ENCODE measurements around the gene DHRS2. TPM values are rescaled to one million over a fixed set of nuclear protein-coding genes. Genes with fewer than 3 reads are reported as not detected.

DHRS2 gene
- total RNA-seq, 1 experiment from 2014 or later, result 21.3 TPM

DNA sequence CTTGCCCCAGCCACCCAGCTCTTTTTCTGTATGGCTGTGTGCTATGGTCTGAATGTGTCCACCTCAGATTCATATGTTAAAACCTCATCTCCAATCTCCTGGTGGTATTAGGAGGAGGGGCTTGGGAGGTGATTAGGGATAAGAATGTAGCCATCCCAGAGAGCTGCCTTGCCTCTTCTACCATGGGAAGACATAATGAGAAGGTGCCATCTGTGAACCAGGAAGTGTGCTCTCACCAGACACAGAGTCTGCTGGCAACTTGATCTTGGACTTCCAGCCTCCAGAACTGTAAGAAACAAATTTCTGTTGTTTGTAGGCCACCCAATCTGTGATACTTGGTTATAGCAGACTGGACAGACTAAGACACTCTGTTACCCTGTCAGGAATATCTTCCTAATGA, 34.7 kb upstream of the DHRS2 start:
- POLR2A ChIA-PET, result no interaction called here
- no peaks in the 10 kb centered on the region for H3K27me3 ChIP-seq (replicated peaks; ENCODE audit: control insufficient read depth, insufficient read depth, low read length)
- intact Hi-C loops (cut with micrococcal nuclease; ENCODE audit: unreplicated experiment), result no loop called here
- TF ChIP-seq, protein P1, sequence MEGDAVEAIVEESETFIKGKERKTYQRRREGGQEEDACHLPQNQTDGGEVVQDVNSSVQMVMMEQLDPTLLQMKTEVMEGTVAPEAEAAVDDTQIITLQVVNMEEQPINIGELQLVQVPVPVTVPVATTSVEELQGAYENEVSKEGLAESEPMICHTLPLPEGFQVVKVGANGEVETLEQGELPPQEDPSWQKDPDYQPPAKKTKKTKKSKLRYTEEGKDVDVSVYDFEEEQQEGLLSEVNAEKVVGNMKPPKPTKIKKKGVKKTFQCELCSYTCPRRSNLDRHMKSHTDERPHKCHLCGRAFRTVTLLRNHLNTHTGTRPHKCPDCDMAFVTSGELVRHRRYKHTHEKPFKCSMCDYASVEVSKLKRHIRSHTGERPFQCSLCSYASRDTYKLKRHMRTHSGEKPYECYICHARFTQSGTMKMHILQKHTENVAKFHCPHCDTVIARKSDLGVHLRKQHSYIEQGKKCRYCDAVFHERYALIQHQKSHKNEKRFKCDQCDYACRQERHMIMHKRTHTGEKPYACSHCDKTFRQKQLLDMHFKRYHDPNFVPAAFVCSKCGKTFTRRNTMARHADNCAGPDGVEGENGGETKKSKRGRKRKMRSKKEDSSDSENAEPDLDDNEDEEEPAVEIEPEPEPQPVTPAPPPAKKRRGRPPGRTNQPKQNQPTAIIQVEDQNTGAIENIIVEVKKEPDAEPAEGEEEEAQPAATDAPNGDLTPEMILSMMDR (IDR thresholded peaks at IDR 0.05; ENCODE audit: insufficient read depth in 1 of 2, low read depth in 1 of 2, low read length in 1 of 2, severe bottlenecking in 1 of 2, unreplicated experiment in 1 of 2), result no peak
- Mint-ChIP-seq H3K27ac (ENCODE audit: unreplicated experiment) (no peak overlapping the region), H3K4me1 (ENCODE audit: low read depth, unreplicated experiment) (no peaks in the 10 kb centered on the region), H3K4me3 (ENCODE audit: unreplicated experiment) (no peak overlapping the region), H3K9me3 (ENCODE audit: unreplicated experiment) (no peaks in the 10 kb centered on the region), H3K36me3 (ENCODE audit: insufficient read depth, unreplicated experiment) (no peaks in the 10 kb centered on the region), H3K27me3 (ENCODE audit: insufficient read depth, unreplicated experiment) (no peaks in the 10 kb centered on the region)
- H3K36me3 ChIP-seq (ENCODE audit: control insufficient read depth, insufficient read depth, low read length), result no peaks in the 10 kb centered on the region
- no peaks in the 10 kb centered on the region for H3K9me3 ChIP-seq
- DNase-seq, result no peak
- peaks cover 3% of the 10 kb centered on the region; the same call in 1 of the 2 replicates for H3K4me1 ChIP-seq
- BruUV-seq (replicated peaks), result no TSS peak
- CTCF ChIA-PET, result no interaction called here
- no peak overlapping the region for H3K4me3 ChIP-seq (ENCODE audit: low read depth, low read length)

DNA sequence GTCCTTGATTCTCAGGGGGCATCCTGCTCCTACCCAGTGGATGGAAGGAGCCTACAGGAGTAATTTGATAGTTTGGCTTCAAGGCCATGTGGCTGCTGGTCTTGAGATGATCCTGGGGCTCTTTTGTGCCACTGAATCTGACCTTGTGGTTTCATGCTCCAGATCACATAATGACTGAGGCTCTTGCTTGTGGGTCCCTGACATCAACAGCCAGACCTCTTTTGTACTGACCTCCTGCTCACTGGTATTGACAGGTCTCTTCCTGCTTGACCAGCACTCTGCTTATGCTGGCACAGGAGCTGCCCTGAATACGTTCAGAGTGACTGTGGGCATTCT, 34.4 kb upstream of the DHRS2 start:
- H3K27me3 ChIP-seq (replicated peaks; ENCODE audit: control insufficient read depth, insufficient read depth, low read length), result no peaks in the 10 kb centered on the region
- BruUV-seq (replicated peaks), result no TSS peak
- Mint-ChIP-seq H3K9me3 (ENCODE audit: unreplicated experiment) (no peaks in the 10 kb centered on the region), H3K36me3 (ENCODE audit: insufficient read depth, unreplicated experiment) (no peaks in the 10 kb centered on the region), H3K27me3 (ENCODE audit: insufficient read depth, unreplicated experiment) (no peaks in the 10 kb centered on the region), H3K4me3 (ENCODE audit: unreplicated experiment) (no peak overlapping the region), H3K4me1 (ENCODE audit: low read depth, unreplicated experiment) (no peaks in the 10 kb centered on the region), H3K27ac (ENCODE audit: unreplicated experiment) (no peak overlapping the region)
- H3K9me3 ChIP-seq, result no peaks in the 10 kb centered on the region
- DNase-seq, result no peak
- peaks cover 3% of the 10 kb centered on the region; the same call in 1 of the 2 replicates for H3K4me1 ChIP-seq
- H3K36me3 ChIP-seq (ENCODE audit: control insufficient read depth, insufficient read depth, low read length), result no peaks in the 10 kb centered on the region
- ChIA-PET CTCF (no interaction called here), POLR2A (no interaction called here)
- H3K4me3 ChIP-seq (ENCODE audit: low read depth, low read length), result no peak overlapping the region
- intact Hi-C loops (cut with micrococcal nuclease; ENCODE audit: unreplicated experiment), result no loop called here
- TF ChIP-seq, protein P1 (IDR thresholded peaks at IDR 0.05; ENCODE audit: insufficient read depth in 1 of 2, low read depth in 1 of 2, low read length in 1 of 2, severe bottlenecking in 1 of 2, unreplicated experiment in 1 of 2), result no peak

DNA sequence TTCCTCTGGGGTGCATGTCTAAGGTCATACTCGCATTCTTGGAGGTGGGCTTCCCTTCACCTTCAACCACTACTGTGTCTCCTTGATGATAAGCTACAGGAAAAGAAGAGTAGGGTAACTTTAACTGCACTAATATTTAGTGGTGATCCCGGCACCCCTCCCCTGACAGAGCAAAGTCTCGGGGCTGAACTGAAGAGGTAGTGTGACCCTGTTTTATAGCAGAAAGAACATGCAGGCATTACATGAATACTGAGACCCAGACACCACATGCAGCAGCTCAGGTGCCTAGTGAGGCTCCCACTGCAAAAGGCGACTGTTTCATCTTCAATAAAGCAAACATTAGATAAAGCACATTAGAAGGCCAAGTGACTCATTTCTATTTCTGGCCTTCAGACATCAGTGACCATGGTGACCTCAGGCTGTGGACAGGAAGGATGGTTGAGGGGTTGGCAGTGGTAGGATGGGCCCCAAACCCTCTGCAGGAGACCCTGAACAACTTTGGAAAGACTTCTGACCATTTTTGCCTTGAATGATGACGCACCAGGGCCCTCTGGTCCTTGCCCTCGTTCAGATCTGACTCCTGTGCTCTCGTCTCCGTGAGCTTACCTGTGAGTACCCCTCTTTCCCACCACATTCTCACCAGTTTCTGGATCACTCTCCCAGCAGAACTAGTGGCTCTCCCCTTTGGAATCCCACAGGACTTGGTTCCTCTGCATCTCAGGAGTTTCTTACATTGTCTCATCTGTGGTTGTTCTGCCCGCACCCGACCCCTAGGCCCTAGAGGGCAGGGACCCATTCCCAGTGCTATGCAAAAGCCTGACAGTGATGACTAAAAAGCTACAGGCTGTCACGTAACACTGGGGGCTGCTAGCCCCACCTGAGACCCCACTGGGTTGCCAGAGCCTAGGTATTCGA, 33.7 kb upstream of the DHRS2 start:
- Histone ChIP-seq H3K4me1 (peaks cover 3% of the 10 kb centered on the region; the same call in 1 of the 2 replicates), H3K9me3 (no peaks in the 10 kb centered on the region), H3K4me3 (ENCODE audit: low read depth, low read length) (no peak overlapping the region), H3K36me3 (ENCODE audit: control insufficient read depth, insufficient read depth, low read length) (no peaks in the 10 kb centered on the region), H3K27me3 (replicated peaks; ENCODE audit: control insufficient read depth, insufficient read depth, low read length) (no peaks in the 10 kb centered on the region)
- TF ChIP-seq, protein P1 (IDR thresholded peaks at IDR 0.05; ENCODE audit: insufficient read depth in 1 of 2, low read depth in 1 of 2, low read length in 1 of 2, severe bottlenecking in 1 of 2, unreplicated experiment in 1 of 2), result no peak
- BruUV-seq (replicated peaks), result no TSS peak
- POLR2A ChIA-PET, result no interaction called here
- no peaks in the 10 kb centered on the region for H3K36me3 Mint-ChIP-seq (ENCODE audit: insufficient read depth, unreplicated experiment)
- H3K27me3 Mint-ChIP-seq (ENCODE audit: insufficient read depth, unreplicated experiment), result no peaks in the 10 kb centered on the region
- no peak overlapping the region for H3K4me3 Mint-ChIP-seq (ENCODE audit: unreplicated experiment)
- no peaks in the 10 kb centered on the region for H3K9me3 Mint-ChIP-seq (ENCODE audit: unreplicated experiment)
- no peaks in the 10 kb centered on the region for H3K4me1 Mint-ChIP-seq (ENCODE audit: low read depth, unreplicated experiment)
- intact Hi-C loops (cut with micrococcal nuclease; ENCODE audit: unreplicated experiment), result no loop called here
- H3K27ac Mint-ChIP-seq (ENCODE audit: unreplicated experiment), result no peak overlapping the region
- no peak for DNase-seq
- CTCF ChIA-PET, result interaction anchor here (1.0 kb wide), 1 partner anchor 14 kb away, joined by 3 read pairs; no protein-coding TSS in a partner anchor

Data from Caco-2 (cell line).